DMS79 (cell line): ENCODE measurements around the gene SON.
A peak's percentile ranks its signal among the peaks of the same experiment; 100 is the strongest.
"Not testable (repeated sequence)": the region's sequence is repeated elsewhere in the genome, so short reads cannot be mapped to it uniquely, and the experiment has no call there.

Experiments
- DNase-seq: peaks from one replicate; lab custom pipeline; 2025; lab: John Stamatoyannopoulos, UW

The SON gene

DNA sequence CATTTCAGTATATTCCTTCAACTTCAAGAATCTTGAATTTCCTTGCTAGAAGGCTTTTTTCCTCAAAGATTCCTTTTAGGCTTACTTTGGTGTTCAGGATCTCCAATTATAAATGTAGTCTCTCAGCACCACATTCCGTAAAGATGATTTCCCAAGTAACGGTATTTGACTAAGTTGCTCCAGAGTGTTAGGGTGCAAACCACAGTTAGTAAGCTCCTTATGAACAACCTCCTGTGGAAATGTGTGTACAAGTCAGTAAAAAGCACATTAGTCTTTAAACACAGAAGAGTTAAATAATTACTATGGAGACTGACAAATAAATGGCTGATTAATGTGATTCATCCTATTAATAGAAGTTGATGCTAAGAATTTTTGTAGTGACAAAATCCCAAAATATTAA is 35.4 kb downstream of the SON start:
- no peak for DNase-seq

DNA sequence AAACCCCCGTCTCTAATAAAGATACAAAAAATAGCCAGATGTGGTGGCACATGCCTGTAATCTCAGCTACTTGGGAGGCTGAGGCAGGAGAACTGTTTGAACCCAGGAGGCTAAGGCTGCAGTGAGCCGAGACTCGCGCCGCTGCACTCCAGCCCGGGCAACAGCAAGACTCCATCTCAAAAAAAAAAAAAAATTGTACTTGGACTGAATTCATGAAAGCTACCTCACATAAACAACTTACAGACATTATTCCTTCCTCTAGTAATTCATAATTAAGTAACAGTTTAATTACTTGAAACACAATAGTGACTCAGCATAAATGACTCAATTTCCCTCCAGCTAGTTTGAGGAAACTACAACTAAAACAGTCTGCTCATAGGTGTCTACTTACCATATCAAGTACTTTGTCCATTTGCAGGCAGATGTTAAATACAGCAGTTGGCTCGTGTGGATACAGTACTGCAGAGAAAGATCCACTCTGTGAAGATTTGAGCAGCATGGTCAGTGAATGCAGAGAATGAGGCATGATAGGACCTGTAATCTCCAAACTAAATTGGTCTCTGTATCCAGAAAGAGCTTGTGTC is 36.2 kb downstream of the SON start:
- DNase-seq: no peak

DNA sequence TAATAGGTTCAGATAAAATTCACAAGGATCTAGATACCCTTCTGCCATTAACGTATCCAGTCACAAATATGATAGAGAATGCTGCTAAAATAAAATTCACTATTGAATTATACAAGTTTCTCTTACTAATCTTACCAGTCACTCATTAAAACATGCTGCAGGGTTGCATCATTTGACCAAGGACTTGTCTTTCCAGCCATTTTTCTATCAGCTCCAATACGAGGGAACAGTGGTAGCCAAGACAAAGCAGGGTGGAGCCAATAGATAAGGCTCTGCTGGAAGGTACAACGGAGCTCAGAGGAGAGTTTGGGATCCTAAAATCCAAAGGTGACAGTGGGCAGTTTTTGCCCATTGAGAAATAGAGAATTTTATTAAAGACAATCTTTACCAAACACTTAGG is 41.6 kb downstream of the SON start:
- DNase-seq: no peak

DNA sequence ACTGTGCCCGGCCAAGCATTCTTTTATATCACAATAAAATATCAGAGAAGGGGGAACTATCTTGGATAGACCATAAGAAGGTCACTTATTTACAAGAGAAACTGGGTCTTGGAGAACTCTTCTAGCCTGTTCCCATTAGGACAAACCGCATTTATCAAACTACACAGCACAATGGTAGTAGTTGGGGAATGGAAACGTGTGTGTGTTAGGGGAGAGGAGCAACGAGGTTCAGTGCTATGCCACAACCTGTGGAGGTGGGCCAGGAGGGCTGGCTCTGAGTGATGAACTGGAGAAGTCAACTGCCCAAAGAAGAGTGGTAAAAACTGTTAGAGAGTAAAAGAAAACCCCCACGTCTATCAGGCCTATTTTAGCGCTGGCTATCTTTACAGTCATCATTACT is 44.1 kb downstream of the SON start:
- DNase-seq: no peak

DNA sequence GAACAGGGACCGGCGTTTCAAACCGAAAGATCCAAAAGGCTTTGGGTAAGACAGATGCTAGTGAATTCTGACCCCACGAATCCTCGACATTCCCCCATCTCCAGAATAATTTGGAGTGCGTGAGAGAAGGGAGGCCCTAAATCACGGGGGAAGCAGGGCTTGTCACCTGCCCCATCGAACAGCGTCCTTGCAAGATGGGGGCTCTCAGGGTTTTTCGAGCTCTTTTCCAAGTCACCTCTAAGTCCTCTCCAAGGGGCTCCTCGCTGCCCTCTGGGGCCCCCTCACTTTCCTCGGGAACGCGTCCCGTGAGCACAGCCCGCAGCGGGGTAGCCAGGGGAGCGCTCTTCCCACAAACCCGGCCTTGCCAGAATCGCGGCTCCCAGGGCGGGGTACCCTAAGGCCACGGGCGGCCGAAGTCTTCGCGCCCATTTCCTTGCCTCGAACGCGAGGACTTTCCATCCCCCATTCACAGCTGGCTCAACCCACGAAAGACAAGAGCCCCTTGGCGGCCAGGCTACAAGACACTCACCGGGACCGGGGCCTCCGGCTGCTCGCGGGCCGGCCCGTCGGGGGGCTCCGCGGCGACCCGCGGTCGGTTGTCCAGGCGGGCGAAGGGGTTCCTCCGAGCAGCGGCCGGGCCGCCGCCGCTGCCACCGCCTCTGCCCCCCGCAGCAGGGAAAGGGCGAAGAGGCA is 45.1 kb downstream of the SON start:
- DNase-seq: peak; percentile 56

DNA sequence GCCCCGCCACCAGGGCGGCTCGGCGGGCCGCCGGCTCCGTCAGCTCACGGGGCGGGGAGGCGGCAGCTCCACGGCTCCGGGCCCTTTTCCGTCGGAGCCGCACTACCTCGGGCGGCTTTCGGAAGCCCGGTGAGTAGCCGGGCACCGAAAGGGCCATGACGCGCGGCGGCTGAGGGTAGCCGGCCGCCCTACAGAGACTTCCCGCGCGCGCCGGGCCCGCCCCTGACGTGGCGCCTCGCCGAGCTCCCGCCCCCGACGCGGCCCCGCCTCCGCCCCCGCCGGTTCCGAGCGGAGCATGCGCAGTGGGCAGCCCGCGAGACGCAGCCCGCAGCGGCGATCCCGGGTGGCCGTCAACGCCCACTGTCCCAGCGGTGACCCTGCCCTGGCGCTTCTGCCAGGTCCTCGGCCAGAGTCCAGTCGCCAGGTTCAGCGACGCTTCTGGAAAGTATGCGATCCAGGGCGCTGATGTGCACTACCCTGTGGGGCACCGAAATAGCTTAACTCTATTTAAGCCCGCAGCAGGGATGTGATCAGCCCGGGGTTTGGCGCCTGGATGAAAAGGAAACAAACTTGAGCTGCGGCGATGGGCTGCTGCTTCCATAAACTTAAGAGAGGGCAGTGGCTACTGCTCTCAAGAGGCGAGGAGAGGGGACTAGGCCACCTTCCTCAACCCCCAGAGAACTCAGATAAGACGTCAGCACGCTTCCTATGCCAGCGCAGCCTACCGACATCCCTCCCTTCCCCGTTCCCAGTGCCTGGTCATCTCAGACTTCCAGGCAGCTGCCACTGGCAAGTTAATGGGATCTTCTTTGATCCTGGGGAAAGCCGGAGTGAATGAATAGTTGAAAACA is 45.9 kb downstream of the SON start, which contains the start of gene DONSON:
Gene DONSON (minus strand): TSS at position 200 of the 851 bp plus-strand sequence. CDS start 43 bp downstream, at position 157.
- peak; percentile 67 for DNase-seq

DNA sequence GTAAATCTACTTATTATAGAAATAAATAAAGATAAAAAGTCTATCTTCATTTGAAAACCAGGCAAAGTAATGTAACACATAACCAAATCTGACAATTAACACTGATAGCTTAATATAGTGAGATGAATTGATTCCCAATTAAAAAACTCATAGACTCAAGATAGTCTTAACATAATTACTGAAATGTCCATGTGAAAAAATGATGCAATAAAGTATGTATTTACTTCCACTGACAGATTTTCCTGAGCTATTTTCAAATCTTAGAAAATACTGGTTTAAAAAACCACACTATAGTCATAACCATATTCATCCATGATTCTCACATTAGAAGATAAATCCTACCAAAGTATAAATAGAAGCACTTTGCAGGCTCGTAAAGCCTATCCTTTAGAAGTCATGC is 55.2 kb downstream of the SON start:
- DNase-seq: no peak

DNA sequence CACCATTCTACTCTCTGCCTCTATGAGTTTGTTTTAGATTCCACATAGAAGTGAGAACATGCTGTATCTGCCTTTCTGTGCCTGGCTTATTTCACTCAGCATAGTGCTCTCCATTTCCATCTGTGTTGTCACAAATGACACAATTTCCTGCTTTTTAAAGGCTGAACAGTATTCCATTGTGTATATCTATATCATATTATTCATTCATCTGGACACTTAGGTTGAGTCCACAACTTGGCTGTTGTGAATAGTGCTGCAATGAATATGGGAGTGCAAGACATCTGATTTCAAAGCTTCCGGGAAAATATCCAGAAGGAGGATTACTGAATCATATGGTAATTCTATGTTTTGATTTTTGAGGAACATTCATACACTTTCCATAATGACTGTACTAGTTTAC is 65.7 kb downstream of the SON start:
- no peak for DNase-seq

DNA sequence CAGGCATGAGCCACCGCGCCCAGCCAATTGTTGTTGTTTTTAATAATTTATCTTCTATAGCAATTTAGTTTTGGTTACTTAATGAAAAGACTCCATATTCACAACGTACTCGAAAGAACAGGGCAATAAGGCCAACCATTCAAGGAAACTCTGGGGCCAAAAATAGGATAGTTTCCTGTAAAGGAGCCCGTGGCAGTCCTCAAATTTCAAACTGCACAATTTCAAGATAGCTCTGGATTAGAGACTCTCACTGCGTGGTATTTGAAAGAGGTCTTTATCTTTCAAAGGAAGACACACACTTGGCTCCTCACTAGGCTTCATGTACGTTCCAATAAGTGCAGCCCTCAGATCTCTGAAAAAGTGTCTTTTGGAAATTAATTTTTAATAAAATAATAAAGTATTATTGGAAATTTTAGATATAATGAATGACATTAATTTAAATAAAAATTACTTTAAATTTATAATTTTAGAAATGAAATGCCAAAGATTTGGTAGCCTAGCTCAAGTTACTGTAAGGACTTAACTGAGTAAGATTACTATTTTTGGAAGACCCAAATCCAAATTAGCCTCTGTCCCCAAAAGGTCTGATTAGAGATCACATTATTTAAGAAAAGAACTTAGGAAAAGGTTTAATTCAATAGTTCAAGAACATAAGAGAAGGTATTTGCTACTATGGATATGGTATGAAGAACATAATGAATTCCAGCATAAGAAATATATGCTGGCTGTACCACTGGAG is 68.3 kb downstream of the SON start:
- DNase-seq: no peak

DNA sequence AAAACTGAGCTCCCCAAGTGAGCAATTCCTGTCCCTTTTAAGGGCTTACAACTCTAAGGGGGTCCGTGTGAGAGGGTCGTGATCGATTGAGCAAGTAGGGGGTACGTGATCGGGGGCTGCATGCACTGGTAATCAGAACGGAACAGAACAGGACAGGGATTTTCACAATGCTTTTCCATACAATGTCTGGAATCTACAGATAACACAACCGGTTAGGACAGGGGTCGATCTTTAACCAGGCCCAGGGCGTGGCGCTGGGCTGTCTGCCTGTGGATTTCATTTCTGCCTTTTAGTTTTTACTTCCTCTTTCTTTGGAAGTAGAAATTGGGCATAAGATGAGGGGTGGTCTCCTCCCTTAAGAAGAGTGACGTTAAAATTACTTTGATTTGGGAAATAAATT is 74.7 kb downstream of the SON start:
- not testable (repeated sequence) for DNase-seq

DNA sequence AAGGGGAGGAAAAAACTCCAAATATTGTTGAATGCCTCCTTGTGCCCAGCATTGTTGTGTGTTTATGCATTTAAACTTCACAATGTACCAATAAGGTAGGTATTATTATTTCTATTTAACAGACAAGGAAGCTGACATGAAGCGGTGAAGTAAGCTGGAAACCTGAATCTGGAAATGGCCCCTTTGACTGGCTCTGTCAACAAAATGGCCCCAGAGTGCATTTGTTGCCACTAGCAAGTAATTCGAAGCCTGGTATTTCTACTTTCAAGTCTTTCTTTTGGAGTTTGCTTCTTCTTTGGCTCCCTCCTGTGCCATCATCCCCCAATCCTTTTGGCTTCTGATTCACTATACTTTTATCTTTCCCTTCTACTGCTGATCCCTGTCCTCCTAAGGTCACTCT is 75.6 kb downstream of the SON start:
- no peak for DNase-seq

DNA sequence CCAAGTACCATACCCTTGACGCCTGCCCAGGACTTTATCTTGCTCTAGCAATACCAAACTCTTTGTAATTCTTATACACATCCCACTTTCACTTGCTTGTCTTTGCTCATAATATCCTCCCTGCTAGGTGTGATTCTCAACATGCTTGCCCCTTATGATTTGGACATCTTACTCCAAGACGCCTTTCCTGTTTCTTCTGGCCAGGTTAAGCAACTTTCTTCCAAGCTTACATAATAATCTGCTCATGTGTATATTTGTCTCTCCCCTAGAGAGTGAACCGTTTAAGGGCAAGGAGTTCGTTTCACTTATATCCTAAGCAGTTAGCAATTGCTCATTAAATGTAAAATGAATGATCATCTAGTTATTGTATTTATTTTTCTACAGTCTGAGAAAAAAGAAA is 76.9 kb downstream of the SON start:
- DNase-seq: no peak

DNA sequence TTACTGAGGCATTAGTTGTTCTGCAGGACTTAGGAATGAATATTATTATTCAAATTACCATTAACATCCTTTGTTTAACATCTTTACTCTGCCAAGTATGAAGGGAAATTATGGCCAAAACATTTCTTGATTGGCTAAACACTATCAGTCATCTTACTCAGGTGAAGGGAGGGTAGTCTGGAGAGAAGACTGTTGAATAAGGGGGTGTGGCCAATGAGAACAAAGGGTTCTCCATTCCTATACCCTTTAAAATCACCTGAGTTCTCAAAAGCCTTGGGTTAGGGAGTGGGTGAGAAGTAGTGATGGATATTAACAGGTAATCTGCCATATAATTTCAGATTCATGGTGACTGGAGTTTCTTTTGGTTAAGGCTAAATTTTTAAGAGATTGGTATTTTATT is 79.4 kb downstream of the SON start:
- no peak for DNase-seq

DNA sequence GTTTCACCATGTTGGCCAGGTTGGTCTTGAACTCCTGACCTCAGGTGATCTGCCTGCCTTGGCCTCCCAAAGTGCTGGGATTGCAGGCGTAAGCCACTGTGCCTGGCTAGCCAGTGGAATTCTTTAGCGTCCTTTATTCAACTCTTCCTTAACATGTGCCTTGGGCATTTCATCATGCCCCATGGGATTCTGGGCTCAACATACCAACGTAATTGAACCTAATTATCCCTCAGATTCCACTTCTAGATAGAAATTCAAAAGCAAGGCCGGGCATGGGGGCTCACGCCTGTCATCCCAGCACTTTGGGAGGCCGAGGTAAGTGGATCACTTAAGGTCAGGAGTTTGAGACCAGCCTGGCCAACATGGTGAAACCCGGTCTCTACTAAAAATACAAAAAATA is 83.3 kb downstream of the SON start:
- not testable (repeated sequence) for DNase-seq
